ENCODE results near the gene KCNK7.

DNA sequence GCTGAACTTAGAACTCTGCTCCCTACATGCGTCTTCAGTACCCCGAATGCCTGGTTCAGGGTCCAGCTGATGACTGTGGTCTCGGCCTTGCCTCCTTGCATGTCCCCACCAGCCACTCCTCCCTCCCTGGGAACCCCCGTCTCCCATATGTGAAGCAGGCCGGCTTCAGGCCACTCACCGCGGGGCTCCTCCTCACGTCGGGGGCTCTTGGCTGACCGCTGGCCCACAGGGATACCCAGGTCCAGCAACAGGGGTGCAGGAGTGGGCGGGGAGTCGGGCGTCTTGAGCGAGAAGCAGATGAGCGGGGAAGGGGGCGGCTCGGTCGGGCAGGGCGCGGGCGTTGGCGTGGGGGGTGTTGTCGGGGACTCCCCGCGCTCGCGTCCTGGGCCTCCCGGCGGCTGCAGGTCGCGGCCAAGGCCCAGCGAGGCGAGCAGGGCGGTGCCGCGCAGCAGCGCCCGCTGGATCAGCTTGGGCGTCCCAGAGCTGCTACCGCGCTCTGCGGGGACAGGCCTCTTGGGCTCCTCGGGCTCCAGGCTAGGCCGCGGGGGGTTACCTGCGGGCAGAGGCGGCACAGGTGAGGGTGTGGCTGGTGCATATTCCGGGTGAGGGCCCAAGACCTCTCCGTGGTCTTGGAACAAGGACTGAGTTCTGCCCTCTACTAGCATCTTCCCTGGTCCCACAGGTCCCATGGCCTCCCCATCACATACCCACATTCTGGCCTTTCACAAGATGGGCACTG, 3.8 kb upstream of the KCNK7 start:
- TF ChIP-seq POLR2AphosphoS5 (IDR thresholded peaks at IDR 0.05; ENCODE audit: low read depth, low read length) (no peak), POLR2A (IDR thresholded peaks at IDR 0.05; ENCODE audit: borderline replicate concordance, extremely low read depth, insufficient read depth, insufficient read length) (no peak), YY1 (IDR thresholded peaks at IDR 0.05; ENCODE audit: extremely low read depth, insufficient replicate concordance, low read depth, low read length) (no peak)
- TF ChIP-seq, protein P1, sequence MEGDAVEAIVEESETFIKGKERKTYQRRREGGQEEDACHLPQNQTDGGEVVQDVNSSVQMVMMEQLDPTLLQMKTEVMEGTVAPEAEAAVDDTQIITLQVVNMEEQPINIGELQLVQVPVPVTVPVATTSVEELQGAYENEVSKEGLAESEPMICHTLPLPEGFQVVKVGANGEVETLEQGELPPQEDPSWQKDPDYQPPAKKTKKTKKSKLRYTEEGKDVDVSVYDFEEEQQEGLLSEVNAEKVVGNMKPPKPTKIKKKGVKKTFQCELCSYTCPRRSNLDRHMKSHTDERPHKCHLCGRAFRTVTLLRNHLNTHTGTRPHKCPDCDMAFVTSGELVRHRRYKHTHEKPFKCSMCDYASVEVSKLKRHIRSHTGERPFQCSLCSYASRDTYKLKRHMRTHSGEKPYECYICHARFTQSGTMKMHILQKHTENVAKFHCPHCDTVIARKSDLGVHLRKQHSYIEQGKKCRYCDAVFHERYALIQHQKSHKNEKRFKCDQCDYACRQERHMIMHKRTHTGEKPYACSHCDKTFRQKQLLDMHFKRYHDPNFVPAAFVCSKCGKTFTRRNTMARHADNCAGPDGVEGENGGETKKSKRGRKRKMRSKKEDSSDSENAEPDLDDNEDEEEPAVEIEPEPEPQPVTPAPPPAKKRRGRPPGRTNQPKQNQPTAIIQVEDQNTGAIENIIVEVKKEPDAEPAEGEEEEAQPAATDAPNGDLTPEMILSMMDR (IDR thresholded peaks at IDR 0.05 in 2 of 3, conservative IDR thresholded peaks at IDR 0.05 in 1 of 3; ENCODE audit: borderline replicate concordance in 1 of 3, insufficient read depth in 1 of 3, low read depth in 2 of 3, low read length in 2 of 3), result no peak
